Smooth muscle cell (in vitro differentiated cells): ENCODE results near the gene WDR27. TPM values are rescaled to one million over a fixed set of nuclear protein-coding genes. Genes with fewer than 3 reads are reported as not detected.

Source experiments
- DNase-seq: peaks from one replicate; lab custom pipeline; 2025; ENCODE audit not compliant: unreplicated experiment; lab: John Stamatoyannopoulos, UW
- H2AFZ ChIP-seq: fragments of 200-600 bp; sonication (generic); 2 replicates; pipeline ENCODE4 v1.6.0; 2016; ENCODE audit warnings: antibody characterized with exemption, low read depth, mild to moderate bottlenecking
- H3F3A ChIP-seq: fragments of 200-600 bp; sonication (generic); 2 replicates; pipeline ENCODE4 v1.6.0; 2017; ENCODE audit warnings: antibody characterized with exemption, low read depth
- H3K27ac ChIP-seq: fragments of 200-600 bp; sonication (generic); 2 replicates; pipeline ENCODE4 v1.5.1; 2016; ENCODE audit warnings: low read depth, mild to moderate bottlenecking
- H3K27me3 ChIP-seq: fragments of 200-600 bp; sonication (generic); 2 replicates; pipeline ENCODE4 v1.6.1; 2016; ENCODE audit warnings: low read depth, mild to moderate bottlenecking
- H3K36me3 ChIP-seq: fragments of 200-600 bp; sonication (generic); 2 replicates; pipeline ENCODE4 v1.5.1; 2016; ENCODE audit warnings: low read depth
- H3K4me1 ChIP-seq: fragments of 200-600 bp; sonication (generic); 2 replicates; pipeline ENCODE4 v1.5.1; 2016; ENCODE audit warnings: low read depth
- H3K4me2 ChIP-seq: fragments of 200-600 bp; sonication (generic); 2 replicates; pipeline ENCODE4 v1.6.0; 2016; ENCODE audit warnings: mild to moderate bottlenecking
- H3K4me3 ChIP-seq: fragments of 200-600 bp; sonication (generic); 2 replicates; pipeline ENCODE4 v1.5.1; 2016; ENCODE audit warnings: mild to moderate bottlenecking
- H3K79me2 ChIP-seq: fragments of 200-600 bp; sonication (generic); 2 replicates; pipeline ENCODE4 v1.6.0; 2016; ENCODE audit warnings: low read depth, mild to moderate bottlenecking
- H3K9ac ChIP-seq: fragments of 200-600 bp; sonication (generic); 2 replicates; pipeline ENCODE4 v1.6.0; 2016; ENCODE audit warnings: low read depth
- H3K9me3 ChIP-seq: fragments of 200-600 bp; sonication (generic); replicated peaks from 2 replicates; pipeline ENCODE4 v1.5.1; 2016; ENCODE audit warnings: low read depth
- H4K20me1 ChIP-seq: fragments of 200-600 bp; sonication (generic); 2 replicates; pipeline ENCODE4 v1.6.0; 2016; ENCODE audit warnings: low read depth
- CTCF ChIP-seq: fragments of 200-600 bp; sonication (generic); IDR thresholded peaks from 2 replicates; pipeline ENCODE4 v1.5.1; 2017; ENCODE audit warnings: borderline replicate concordance, mild to moderate bottlenecking, antibody characterized with exemption; ENCODE audit not compliant: insufficient read depth, poor library complexity, severe bottlenecking
- WGBS: methylation state at CpG from one replicate; pipeline ENCODE4 v1.1.7; 2016; ENCODE audit warnings: low lambda C conversion rate; 5-methylcytosine and 5-hydroxymethylcytosine counted together
- polyA plus RNA-seq: library from polyadenylated mRNA; unstranded; fragments of >200 nt; fragmentation: Nextera tagmentation; extraction: Ambion mirVana; gene quantifications from 2 replicates; pipeline ENCODE4 v1.2.1, GENCODE V29; 2016
- total RNA-seq: library from RNA; depleted of rRNA; stranded (reverse); fragments of >200 nt; gene quantifications from 2 replicates; pipeline ENCODE4 v1.2.3, GENCODE V29; 2014

WDR27 gene
- total and polyA plus RNA-seq, 2 experiments from 2014 or later, result 26.0 to 47.0 TPM

- Histone ChIP-seq H3K4me3 (no peak overlapping the region), H3K36me3 (peaks cover 33% of the 10 kb centered on the region)
Observed at GRCh38 chr6:169684056-169684455, 17.8 kb downstream of the WDR27 start.

GRCh38 chr6:169678342-169678741 lies 23.5 kb downstream of the WDR27 start:
- 63% methylated on average over 1 of the region's 1 CpG for WGBS
- Histone ChIP-seq H3K79me2 (peaks cover 9% of the 10 kb centered on the region), H4K20me1 (no peaks in the 10 kb centered on the region), H3K4me3 (no peak overlapping the region), H3F3A (no peaks in the 10 kb centered on the region), H3K27ac (no peak overlapping the region), H2AFZ (no peak overlapping the region), H3K4me2 (no peak overlapping the region), H3K27me3 (no peaks in the 10 kb centered on the region), H3K4me1 (no peaks in the 10 kb centered on the region), H3K9ac (no peak overlapping the region), H3K9me3 (no peaks in the 10 kb centered on the region), H3K36me3 (peaks cover 3% of the 10 kb centered on the region)
- no peak for DNase-seq
- TF ChIP-seq CTCF, result no peak

More at GRCh38 chr6:169684056-169684455, 17.8 kb downstream of the WDR27 start:
- 98% methylated on average over 3 of the region's 3 CpGs for WGBS
- no peak for DNase-seq
- Histone ChIP-seq H3K9ac (no peak overlapping the region), H3K9me3 (peaks cover 11% of the 10 kb centered on the region), H2AFZ (no peak overlapping the region), H3K79me2 (peaks cover 16% of the 10 kb centered on the region), H3K27ac (no peak overlapping the region), H3F3A (no peaks in the 10 kb centered on the region), H3K4me1 (no peaks in the 10 kb centered on the region), H4K20me1 (no peaks in the 10 kb centered on the region), H3K27me3 (no peaks in the 10 kb centered on the region), H3K4me2 (no peak overlapping the region)
- no peak for TF ChIP-seq CTCF

GRCh38 chr6:169677096-169677495 lies 24.7 kb downstream of the WDR27 start:
- H3K79me2 ChIP-seq, result no peaks in the 10 kb centered on the region
- no peaks in the 10 kb centered on the region for H3K9me3 ChIP-seq
- H4K20me1 ChIP-seq, result no peaks in the 10 kb centered on the region
- peaks cover 4% of the 10 kb centered on the region for H3K36me3 ChIP-seq
- no peaks in the 10 kb centered on the region for H3K4me1 ChIP-seq
- no peaks in the 10 kb centered on the region for H3F3A ChIP-seq
- no peak overlapping the region for H3K4me3 ChIP-seq
- no peak for TF ChIP-seq CTCF
- no peak for DNase-seq
- no peak overlapping the region for H3K4me2 ChIP-seq
- H2AFZ ChIP-seq, result no peak overlapping the region
- no peaks in the 10 kb centered on the region for H3K27me3 ChIP-seq
- no peak overlapping the region for H3K27ac ChIP-seq
- no peak overlapping the region for H3K9ac ChIP-seq
- 35% methylated on average over 1 of the region's 1 CpG for WGBS

GRCh38 chr6:169675011-169675410 lies 26.8 kb downstream of the WDR27 start:
- 93% methylated on average over 3 of the region's 3 CpGs for WGBS
- H4K20me1 ChIP-seq, result no peaks in the 10 kb centered on the region
- TF ChIP-seq CTCF, result no peak

More at GRCh38 chr6:169675011-169675410, 26.8 kb downstream of the WDR27 start:
- Histone ChIP-seq H3K27me3 (no peaks in the 10 kb centered on the region), H2AFZ (no peak overlapping the region), H3K9me3 (no peaks in the 10 kb centered on the region), H3F3A (no peaks in the 10 kb centered on the region), H3K4me3 (no peak overlapping the region), H3K79me2 (no peaks in the 10 kb centered on the region), H3K27ac (no peak overlapping the region), H3K36me3 (peaks cover 7% of the 10 kb centered on the region), H3K4me1 (no peaks in the 10 kb centered on the region), H3K4me2 (no peak overlapping the region), H3K9ac (no peak overlapping the region)
- DNase-seq, result no peak
